Endothelial cell of umbilical vein (primary cell): ENCODE results near the gene RNF125.

Experiments used
- EZH2 ChIP-seq: IDR thresholded peaks from 2 replicates; pipeline ENCODE4 v1.6.1; 2012; ENCODE audit warnings: borderline replicate concordance, low read depth, mild to moderate bottlenecking, moderate library complexity, low read length, inconsistent platforms; ENCODE audit not compliant: severe bottlenecking
- FOS ChIP-seq: IDR thresholded peaks from 2 replicates; pipeline ENCODE4 v1.6.1; 2011; ENCODE audit warnings: mild to moderate bottlenecking, low read length, moderate library complexity, borderline replicate concordance; ENCODE audit not compliant: insufficient read depth
- POLR2A ChIP-seq: IDR thresholded peaks from 2 replicates; pipeline ENCODE4 v1.6.1; 2012; ENCODE audit warnings: low read depth, mild to moderate bottlenecking, control low read depth, low read length
- POLR2AphosphoS5 ChIP-seq: IDR thresholded peaks from 2 replicates; pipeline ENCODE4 v1.6.1; 2012; ENCODE audit warnings: low read depth, mild to moderate bottlenecking, control low read depth, low read length, moderate library complexity; ENCODE audit not compliant: insufficient read depth
- TF ChIP-seq, protein P1 (sequence below), 2 donors: IDR thresholded peaks; 1 replicate in 1 of 2; 2 replicates in 1 of 2; pipeline ENCODE4 v1.5.1; 2011; ENCODE audit warnings: low read length in 2 of 2, mild to moderate bottlenecking in 2 of 2, moderate library complexity in 2 of 2, control low read depth in 1 of 2, inconsistent platforms in 1 of 2, low read depth in 1 of 2; ENCODE audit not compliant: insufficient read depth in 1 of 2; ENCODE audit errors: extremely low read depth in 1 of 2

DNA sequence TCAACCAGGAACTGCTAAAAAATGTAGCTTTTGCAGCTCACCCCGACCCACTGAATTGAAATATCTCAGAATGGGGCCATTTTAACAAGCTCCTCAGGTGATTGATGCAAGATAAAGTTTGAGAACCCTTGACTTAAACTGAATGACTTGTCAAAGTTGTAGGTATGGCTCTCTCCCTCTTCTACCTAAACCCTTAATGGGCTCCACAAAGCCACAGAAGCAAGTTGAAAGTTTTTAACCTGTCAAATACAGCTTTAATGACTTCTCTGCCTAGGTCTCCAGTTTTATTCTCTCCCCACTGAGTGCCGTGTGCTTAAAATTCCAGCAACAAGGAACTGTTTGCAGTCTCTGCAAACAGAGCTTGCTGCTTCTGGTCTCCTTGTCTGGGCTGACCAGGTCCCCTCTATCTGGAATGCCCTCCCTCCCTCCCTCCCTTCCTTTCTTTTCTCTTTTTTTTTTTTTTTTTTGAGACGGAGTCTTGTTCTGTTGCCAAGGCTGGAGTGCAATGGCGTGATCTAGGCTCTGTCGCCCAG lies 19.7 kb upstream of the RNF125 start:
- TF ChIP-seq, protein P1, sequence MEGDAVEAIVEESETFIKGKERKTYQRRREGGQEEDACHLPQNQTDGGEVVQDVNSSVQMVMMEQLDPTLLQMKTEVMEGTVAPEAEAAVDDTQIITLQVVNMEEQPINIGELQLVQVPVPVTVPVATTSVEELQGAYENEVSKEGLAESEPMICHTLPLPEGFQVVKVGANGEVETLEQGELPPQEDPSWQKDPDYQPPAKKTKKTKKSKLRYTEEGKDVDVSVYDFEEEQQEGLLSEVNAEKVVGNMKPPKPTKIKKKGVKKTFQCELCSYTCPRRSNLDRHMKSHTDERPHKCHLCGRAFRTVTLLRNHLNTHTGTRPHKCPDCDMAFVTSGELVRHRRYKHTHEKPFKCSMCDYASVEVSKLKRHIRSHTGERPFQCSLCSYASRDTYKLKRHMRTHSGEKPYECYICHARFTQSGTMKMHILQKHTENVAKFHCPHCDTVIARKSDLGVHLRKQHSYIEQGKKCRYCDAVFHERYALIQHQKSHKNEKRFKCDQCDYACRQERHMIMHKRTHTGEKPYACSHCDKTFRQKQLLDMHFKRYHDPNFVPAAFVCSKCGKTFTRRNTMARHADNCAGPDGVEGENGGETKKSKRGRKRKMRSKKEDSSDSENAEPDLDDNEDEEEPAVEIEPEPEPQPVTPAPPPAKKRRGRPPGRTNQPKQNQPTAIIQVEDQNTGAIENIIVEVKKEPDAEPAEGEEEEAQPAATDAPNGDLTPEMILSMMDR (IDR thresholded peaks at IDR 0.05; ENCODE audit: extremely low read depth in 1 of 2, insufficient read depth in 1 of 2, low read depth in 1 of 2, low read length in 2 of 2), result no peak
- TF ChIP-seq POLR2AphosphoS5 (no peak), FOS (no peak), EZH2 (no peak), POLR2A (no peak)
